Esophagus squamous epithelium (tissue), 5 donors: ENCODE results near the gene PPFIA2. TPM values are rescaled to one million over a fixed set of nuclear protein-coding genes. Genes with fewer than 3 reads are reported as not detected.
"Not testable (repeated sequence)": the region's sequence is repeated elsewhere in the genome, so short reads cannot be mapped to it uniquely, and the experiment has no call there.

Experiments used
- DNase-seq: peaks from one replicate; lab custom pipeline; 2025; lab: John Stamatoyannopoulos, UW
- H3K27ac ChIP-seq, 4 donors: fragments of 200-600 bp; sonication (generic); one replicate each; pipeline ENCODE4 v1.5.1; 2016 to 2019; ENCODE audit warnings: mild to moderate bottlenecking in 1 of 4
- H3K27me3 ChIP-seq, 4 donors: fragments of 200-600 bp; sonication (generic); 1 replicate in 3 of 4; 2 replicates in 1 of 4; pipeline versions ENCODE4 v1.5.1 to v1.6.0; 2017 to 2021; ENCODE audit warnings: antibody characterized with exemption in 1 of 4
- H3K36me3 ChIP-seq, 3 donors: fragments of 200-600 bp; sonication (generic); one replicate each; pipeline ENCODE4 v1.5.1; 2016 to 2019
- H3K4me1 ChIP-seq, 3 donors: fragments of 200-600 bp; sonication (generic); one replicate each; pipeline ENCODE4 v1.5.1; 2017 to 2019
- H3K4me3 ChIP-seq, 4 donors: fragments of 200-600 bp; sonication (generic); 1 replicate in 3 of 4; 2 replicates in 1 of 4; pipeline ENCODE4 v1.5.1; 2016 to 2019; ENCODE audit warnings: mild to moderate bottlenecking in 2 of 4, moderate library complexity in 1 of 4
- H3K9me3 ChIP-seq, 3 donors: fragments of 200-600 bp; sonication (generic); one replicate each; pipeline ENCODE4 v1.5.1; 2016 to 2019
- CTCF ChIP-seq, 6 experiments: fragments of 450-650 bp in 4 of 6; fragments of 200-600 bp in 2 of 6; sonication (generic) in 2 of 6; IDR thresholded peaks; one replicate each; pipeline ENCODE4 v1.5.1; 2016 to 2019; ENCODE audit warnings: antibody characterized with exemption in 6 of 6, mild to moderate bottlenecking in 4 of 6, moderate library complexity in 4 of 6
- POLR2A ChIP-seq, 4 donors: fragments of 450-650 bp; IDR thresholded peaks; one replicate each; pipeline ENCODE4 v1.6.1; 2017; ENCODE audit warnings: antibody characterized with exemption in 4 of 4, mild to moderate bottlenecking in 4 of 4, moderate library complexity in 3 of 4
- WGBS, 2 donors: methylation state at CpG; one replicate each; pipeline ENCODE4 v1.1.5; 2018; 5-methylcytosine and 5-hydroxymethylcytosine counted together
- intact Hi-C: fragments of 100-400 bp; cut with DNase I; formaldehyde crosslinking; loops from one replicate; pipeline ENCODE4 v1.15.0; 2022
- total RNA-seq, 4 donors: library from RNA; depleted of rRNA; stranded (reverse); fragments of >200 nt; gene quantifications; one replicate each; pipeline ENCODE4 v1.1.0, GENCODE V29; 2016
- donor health status: DM: yes; HTN: yes; CAD: no.

PPFIA2 gene
- total RNA-seq, 4 donors from 2014 or later, result 0.31 to 2.3 (median 0.55) TPM

- no peak for TF ChIP-seq CTCF (IDR thresholded peaks at IDR 0.05)
- no peak for TF ChIP-seq POLR2A (IDR thresholded peaks at IDR 0.05)
- Histone ChIP-seq H3K27me3 (no peaks in the 10 kb centered on the region), H3K36me3 (no peaks in the 10 kb centered on the region), H3K4me3 (no peak overlapping the region), H3K4me1 (no peaks in the 10 kb centered on the region), H3K27ac (no peak overlapping the region), H3K9me3 (no peaks in the 10 kb centered on the region)
- 5 to 6% methylated on average over 1 of the region's 1 CpG for WGBS, 2 donors
- intact Hi-C loops, result no loop called here
- DNase-seq, result no peak
Measured at GRCh38 chr12:81221681-81222080, 537.5 kb downstream of the PPFIA2 start.

GRCh38 chr12:81216739-81217138 is 542.4 kb downstream of the PPFIA2 start:
- H3K27ac ChIP-seq, result no peak overlapping the region
- H3K4me1 ChIP-seq, result no peaks in the 10 kb centered on the region
- no peaks in the 10 kb centered on the region for H3K36me3 ChIP-seq
- intact Hi-C loops, result no loop called here
- H3K4me3 ChIP-seq, result no peak overlapping the region
- no peaks in the 10 kb centered on the region for H3K9me3 ChIP-seq
- no peak for DNase-seq
- no peaks in the 10 kb centered on the region for H3K27me3 ChIP-seq
- 62 to 83% methylated on average over 3 of the region's 3 CpGs for WGBS, 2 donors
- TF ChIP-seq POLR2A (IDR thresholded peaks at IDR 0.05) (no peak), CTCF (IDR thresholded peaks at IDR 0.05) (no peak)

GRCh38 chr12:81212996-81213696 is 546.0 kb downstream of the PPFIA2 start:
- no peak overlapping the region for H3K27ac ChIP-seq
- no peak for TF ChIP-seq CTCF (IDR thresholded peaks at IDR 0.05)
- TF ChIP-seq POLR2A (IDR thresholded peaks at IDR 0.05), result no peak
- no peak for DNase-seq
- intact Hi-C loops, result no loop called here
- H3K9me3 ChIP-seq, result no peaks in the 10 kb centered on the region
- 58% methylated on average over 4 of the region's 4 CpGs for WGBS, 2 donors
- no peaks in the 10 kb centered on the region for H3K4me1 ChIP-seq
- no peaks in the 10 kb centered on the region for H3K27me3 ChIP-seq
- H3K4me3 ChIP-seq, result no peak overlapping the region
- H3K36me3 ChIP-seq, result no peaks in the 10 kb centered on the region

GRCh38 chr12:81211306-81211705 is 547.8 kb downstream of the PPFIA2 start:
- no peak overlapping the region for H3K27ac ChIP-seq
- 94 to 96% methylated on average over 1 of the region's 1 CpG for WGBS, 2 donors
- no peaks in the 10 kb centered on the region for H3K27me3 ChIP-seq
- TF ChIP-seq CTCF (IDR thresholded peaks at IDR 0.05) (no peak), POLR2A (IDR thresholded peaks at IDR 0.05) (no peak)
- no peak overlapping the region for H3K4me3 ChIP-seq
- no peaks in the 10 kb centered on the region for H3K4me1 ChIP-seq
- no peaks in the 10 kb centered on the region for H3K9me3 ChIP-seq
- no peak for DNase-seq
- no peaks in the 10 kb centered on the region for H3K36me3 ChIP-seq
- intact Hi-C loops, result no loop called here

- H3K27me3 ChIP-seq, H3K4me1 ChIP-seq, H3K4me3 ChIP-seq, H3K9me3 ChIP-seq, intact Hi-C loops, H3K27ac ChIP-seq, DNase-seq, H3K36me3 ChIP-seq: not testable (repeated sequence)
- WGBS, 2 donors, result 68 to 70% methylated on average over 2 of the region's 2 CpGs
Measured at GRCh38 chr12:81209772-81210225, 549.4 kb downstream of the PPFIA2 start.
